HepG2 (cell line): ENCODE measurements around the gene TMED3.

ENCODE experiments used
- FOSL1 ChIP-seq: sonication (generic); formaldehyde crosslinking; IDR thresholded peaks from 2 replicates; pipeline ENCODE4 v1.9.0; 2021; ENCODE audit warnings: missing genetic modification reagents, borderline replicate concordance
- GFI1 ChIP-seq: sonication (generic); formaldehyde crosslinking; IDR thresholded peaks from 2 replicates; pipeline ENCODE4 v1.5.0; 2020; ENCODE audit warnings: missing genetic modification reagents, mild to moderate bottlenecking, borderline replicate concordance
- MAZ ChIP-seq, 2 experiments: sonication (generic) in 1 of 2; formaldehyde crosslinking in 1 of 2; IDR thresholded peaks; 2 replicates each; pipeline versions ENCODE4 v1.5.0 to v1.6.1; 2012 to 2020; ENCODE audit warnings: low read depth in 2 of 2, mild to moderate bottlenecking in 2 of 2, borderline replicate concordance in 1 of 2, improper control_type of control experiment in 1 of 2, low read length in 1 of 2, missing genetic modification reagents in 1 of 2, moderate library complexity in 1 of 2
- NCOA1 ChIP-seq: sonication (generic); formaldehyde crosslinking; IDR thresholded peaks from 2 replicates; pipeline ENCODE4 v1.9.0; 2021; ENCODE audit warnings: missing genetic modification reagents
- ZNF24 ChIP-seq: fragments of 450-650 bp; IDR thresholded peaks from 2 replicates; pipeline ENCODE4 v1.6.1; 2017; ENCODE audit warnings: antibody characterized with exemption, mild to moderate bottlenecking
- ZNF333 ChIP-seq: sonication (generic); formaldehyde crosslinking; IDR thresholded peaks from 2 replicates; pipeline ENCODE4 v1.4.0; 2020; ENCODE audit warnings: mild to moderate bottlenecking, missing genetic modification reagents, borderline replicate concordance
- TF ChIP-seq, protein P1 (sequence below): sonication (generic); formaldehyde crosslinking; IDR thresholded peaks from 2 replicates; pipeline ENCODE4 v1.5.0; 2020; ENCODE audit warnings: mild to moderate bottlenecking, missing genetic modification reagents, moderate library complexity

DNA sequence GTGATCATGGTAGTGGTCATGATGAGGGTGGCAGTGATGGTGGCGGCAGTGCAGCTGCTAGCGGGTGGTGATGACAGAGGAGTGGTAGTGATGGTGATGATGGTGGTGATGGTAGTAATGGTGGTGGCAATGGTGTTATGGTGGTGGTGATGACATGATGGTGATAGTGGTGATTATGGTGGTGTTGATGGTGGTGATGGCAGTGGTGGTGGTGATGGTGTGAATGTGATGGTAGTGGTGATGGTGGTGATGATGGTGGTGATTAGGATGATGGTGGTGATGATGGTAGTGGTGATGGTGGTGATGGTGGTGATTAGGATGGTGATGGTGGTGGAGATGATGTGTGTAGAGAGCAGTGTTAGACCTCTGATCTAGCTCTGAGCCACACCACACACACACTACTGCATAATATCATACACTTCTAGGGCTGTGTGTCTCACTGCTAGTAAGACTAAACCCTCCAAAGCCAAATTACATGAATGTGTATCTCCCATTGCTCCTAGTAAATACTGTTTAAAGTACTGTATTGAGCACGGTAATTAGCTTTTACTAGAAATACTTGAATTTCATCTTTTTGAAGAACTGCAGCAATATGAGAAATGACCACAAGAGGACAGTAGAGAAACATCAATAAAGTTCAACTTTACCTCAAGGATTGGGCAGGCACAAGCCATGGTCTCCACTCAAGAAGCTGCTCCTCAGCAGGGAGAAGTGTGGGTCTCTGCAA lies 28.8 kb downstream of the TMED3 start:
- TF ChIP-seq, protein P1, sequence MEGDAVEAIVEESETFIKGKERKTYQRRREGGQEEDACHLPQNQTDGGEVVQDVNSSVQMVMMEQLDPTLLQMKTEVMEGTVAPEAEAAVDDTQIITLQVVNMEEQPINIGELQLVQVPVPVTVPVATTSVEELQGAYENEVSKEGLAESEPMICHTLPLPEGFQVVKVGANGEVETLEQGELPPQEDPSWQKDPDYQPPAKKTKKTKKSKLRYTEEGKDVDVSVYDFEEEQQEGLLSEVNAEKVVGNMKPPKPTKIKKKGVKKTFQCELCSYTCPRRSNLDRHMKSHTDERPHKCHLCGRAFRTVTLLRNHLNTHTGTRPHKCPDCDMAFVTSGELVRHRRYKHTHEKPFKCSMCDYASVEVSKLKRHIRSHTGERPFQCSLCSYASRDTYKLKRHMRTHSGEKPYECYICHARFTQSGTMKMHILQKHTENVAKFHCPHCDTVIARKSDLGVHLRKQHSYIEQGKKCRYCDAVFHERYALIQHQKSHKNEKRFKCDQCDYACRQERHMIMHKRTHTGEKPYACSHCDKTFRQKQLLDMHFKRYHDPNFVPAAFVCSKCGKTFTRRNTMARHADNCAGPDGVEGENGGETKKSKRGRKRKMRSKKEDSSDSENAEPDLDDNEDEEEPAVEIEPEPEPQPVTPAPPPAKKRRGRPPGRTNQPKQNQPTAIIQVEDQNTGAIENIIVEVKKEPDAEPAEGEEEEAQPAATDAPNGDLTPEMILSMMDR = peak; percentile 69
- TF ChIP-seq MAZ (IDR thresholded peaks at IDR 0.05; ENCODE audit: borderline replicate concordance, low read depth, low read length) = no peak
- no peak for TF ChIP-seq MAZ (CRISPR knock-in tag; IDR thresholded peaks at IDR 0.05; ENCODE audit: low read depth)
- no peak for TF ChIP-seq ZNF333 (CRISPR knock-in tag)
- no peak for TF ChIP-seq ZNF24
- no peak for TF ChIP-seq GFI1 (CRISPR knock-in tag)
- no peak for TF ChIP-seq FOSL1 (CRISPR knock-in tag)
- TF ChIP-seq NCOA1 = no peak
